H54 (cell line): Measurements from ENCODE around the gene ZNF654.
"Not testable (repeated sequence)": the region's sequence is repeated elsewhere in the genome, so short reads cannot be mapped to it uniquely, and the experiment has no call there.

Source experiments
- DNase-seq: peaks from one replicate; pipeline ENCODE4 v3.0.0; 2011; ENCODE audit warnings: low spot score, mixed read lengths; ENCODE audit not compliant: insufficient read length
- FAIRE-seq: peaks from 3 replicates; lab custom pipeline; 2011; peaks lifted over from hg19 to GRCh38; lab: Jason Lieb, UNC
- POLR2A ChIP-seq: IDR thresholded peaks from 2 replicates; pipeline ENCODE4 v1.6.1; 2011; ENCODE audit warnings: low read depth, mild to moderate bottlenecking, low read length

Gene ZNF654

DNA sequence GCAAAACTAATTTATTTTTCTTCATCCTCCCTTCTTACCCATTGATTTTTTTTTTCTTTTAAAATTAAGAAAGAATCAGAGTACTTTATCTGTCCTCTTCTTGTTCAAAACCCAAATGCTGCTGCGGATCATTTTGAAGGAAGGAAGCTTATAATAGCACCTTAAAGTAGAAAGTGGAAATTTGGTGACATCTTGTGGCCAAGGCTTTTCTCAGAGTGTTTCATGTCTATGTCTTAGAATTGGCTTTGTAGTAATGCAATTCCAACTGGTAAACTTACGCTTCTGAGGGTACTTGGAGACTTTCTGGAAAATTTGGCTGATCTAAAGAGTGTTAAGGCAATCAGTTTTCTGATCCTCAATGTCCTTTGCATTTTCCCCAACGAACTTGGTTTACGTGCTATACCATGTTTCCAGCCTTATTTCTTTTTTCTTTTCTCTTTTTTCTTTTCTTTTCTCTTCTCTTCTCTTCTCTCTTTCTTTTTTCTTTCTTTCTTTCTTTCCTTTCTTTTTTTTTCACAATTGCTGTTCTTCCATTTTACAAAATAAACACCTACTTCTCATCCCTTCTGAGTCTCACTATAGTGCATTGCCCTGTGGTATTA is 121.4 kb downstream of the ZNF654 start:
- peak; percentile 81 for FAIRE-seq
- DNase-seq = no peak
- TF ChIP-seq POLR2A = no peak

DNA sequence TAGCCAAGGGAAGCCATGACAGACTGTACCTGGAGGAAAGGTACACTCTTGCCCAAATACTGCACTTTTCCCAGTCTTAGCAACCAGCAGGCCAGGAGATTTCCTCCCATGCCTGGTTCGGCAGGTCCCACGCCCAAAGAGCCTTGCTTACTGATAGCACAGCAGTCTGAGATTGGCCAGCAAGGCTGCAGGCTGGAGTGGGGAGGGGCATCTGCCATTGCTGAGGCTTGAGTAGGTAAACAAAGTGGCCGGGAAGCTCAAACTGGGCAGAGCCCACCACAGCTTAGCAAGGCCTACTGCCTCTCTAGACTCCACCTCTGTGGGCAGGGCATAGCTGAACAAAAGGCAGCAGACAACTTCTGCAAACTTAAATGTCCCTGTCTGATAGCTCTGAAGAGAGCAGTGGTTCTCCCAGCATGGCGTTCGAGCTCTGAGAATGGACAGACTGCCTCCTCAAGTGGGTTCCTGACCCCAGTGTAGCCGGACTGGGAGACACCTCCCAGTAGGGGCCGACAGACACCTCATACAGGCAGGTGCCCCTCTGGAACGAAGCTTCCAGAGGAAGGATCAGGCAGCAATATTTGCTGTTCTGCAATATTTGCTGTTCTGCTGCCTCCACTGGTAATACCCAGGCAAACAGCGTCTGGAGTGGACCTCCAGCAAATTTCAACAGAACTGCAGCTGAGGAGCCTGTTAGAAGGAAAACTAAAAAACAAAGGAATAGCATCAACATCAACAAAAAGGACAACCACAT is 123.3 kb downstream of the ZNF654 start:
- not testable (repeated sequence) for FAIRE-seq, DNase-seq

DNA sequence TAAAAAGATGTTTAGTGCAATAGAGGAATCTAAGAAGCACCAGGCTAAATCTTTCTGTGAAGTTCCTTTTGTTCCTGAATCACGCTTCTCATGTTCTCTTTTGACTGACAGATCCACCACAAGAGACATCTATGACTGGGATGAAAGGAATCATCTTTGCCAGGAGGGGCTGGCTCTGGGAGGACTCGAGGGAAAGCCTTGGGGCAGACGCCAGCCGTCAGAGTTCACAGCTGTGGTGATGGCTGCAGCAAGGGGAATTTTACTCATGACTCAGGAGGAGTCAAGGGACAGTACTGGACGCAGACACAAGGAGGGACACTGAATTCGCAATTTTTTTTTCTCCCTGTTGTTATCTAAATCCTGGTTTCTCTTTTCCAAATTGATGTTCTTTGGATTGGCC is 129.4 kb downstream of the ZNF654 start:
- no peak for FAIRE-seq
- peak; percentile 9 for DNase-seq
- TF ChIP-seq POLR2A = no peak

DNA sequence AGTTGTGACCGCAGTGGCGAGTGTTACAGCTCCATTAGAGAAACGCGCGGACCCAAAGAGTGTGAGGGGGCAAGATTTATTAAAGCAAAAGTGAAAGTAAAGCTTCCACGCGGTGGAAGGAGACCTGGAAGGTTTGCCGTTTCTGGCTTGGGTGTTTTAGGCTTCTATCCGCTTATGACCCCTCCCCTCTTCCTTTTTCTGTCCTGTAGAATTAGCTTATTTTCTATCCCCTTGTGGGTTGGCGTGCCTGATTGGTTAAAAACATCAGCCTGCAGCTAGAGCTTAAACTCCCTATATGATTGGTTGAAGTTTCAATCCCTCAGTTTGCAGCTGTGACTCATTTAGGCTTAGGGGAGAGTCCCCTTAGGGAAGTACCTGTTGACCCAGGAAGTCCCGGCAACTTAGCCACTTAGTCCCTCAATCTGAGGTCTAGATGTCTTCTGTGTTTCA is 130.3 kb downstream of the ZNF654 start:
- DNase-seq (no peak), FAIRE-seq (no peak)
- TF ChIP-seq POLR2A = no peak

DNA sequence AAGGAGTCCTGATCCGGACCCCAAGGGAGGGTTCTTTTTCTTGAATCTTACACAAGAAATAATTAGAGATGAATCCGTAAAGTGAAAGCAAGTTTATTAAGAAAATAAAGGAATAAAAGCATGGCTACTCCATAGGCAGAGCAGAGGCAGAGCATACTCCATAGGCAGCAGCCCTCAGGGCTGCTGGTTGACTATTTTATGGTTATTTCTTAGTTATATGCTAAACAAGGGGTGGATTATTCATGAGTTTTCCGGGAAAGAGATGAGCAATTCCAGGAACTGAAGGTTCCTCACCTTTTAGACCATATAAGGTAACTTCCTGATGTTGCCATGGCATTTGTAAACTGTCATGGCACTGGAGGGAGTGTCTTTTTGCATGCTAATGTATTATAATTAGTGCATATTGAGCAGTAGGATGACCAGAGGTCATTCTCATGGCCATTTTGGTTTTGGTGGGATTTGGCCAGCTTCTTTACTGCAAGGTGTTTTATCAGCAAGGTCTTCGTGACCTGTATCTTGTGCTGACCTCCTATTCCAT is 132.9 kb downstream of the ZNF654 start:
- no peak for FAIRE-seq
- TF ChIP-seq POLR2A = no peak

GRCh38 chr3:88192631-88193030 is 133.6 kb downstream of the ZNF654 start:
- TF ChIP-seq POLR2A = no peak
- FAIRE-seq (no peak), DNase-seq (no peak)

More for the DNA sequence above, 132.9 kb downstream of the ZNF654 start:
- DNase-seq = no peak
